HL-60/S4 treated with retinoic acid at 250 ng/mL for 4 days and 3 days (cell line): Measurements from ENCODE around the gene NDUFAF2.
"Not testable (repeated sequence)": the region's sequence is repeated elsewhere in the genome, so short reads cannot be mapped to it uniquely, and the experiment has no call there.

ENCODE experiments used
- in situ Hi-C: fragments of 300-500 bp; cut with MboI; formaldehyde crosslinking; loops from 2 replicates; pipeline ENCODE4 v1.7.0; 2022; ENCODE audit warnings: low sequenced_read_pairs

NDUFAF2 gene

GRCh38 chr5:60989790-60990189 is 44.8 kb downstream of the NDUFAF2 start:
- in situ Hi-C loops = no loop called here

GRCh38 chr5:60992871-60993270 is 47.9 kb downstream of the NDUFAF2 start:
- in situ Hi-C loops = no loop called here

DNA sequence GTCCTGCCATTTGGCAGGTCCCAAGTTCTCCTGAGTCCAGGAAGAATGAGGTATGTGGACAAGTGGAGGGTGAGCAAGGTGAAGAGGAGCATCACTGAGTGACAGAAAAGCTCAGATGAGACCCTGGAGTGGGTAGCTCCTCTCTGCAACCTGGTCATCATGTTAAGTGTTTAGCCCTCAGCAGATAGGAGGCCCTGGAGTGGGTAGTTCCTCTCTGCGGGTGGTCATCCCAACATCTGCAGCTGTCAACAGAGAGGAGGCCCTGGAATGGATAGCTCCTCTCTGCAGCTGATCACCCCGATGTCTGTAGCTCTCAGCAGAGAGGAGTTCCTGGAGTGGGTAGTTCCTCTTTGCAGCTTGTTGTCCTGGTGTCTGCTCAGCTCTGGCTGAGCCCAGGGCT is 48.4 kb downstream of the NDUFAF2 start:
- in situ Hi-C loops = no loop called here

GRCh38 chr5:60993875-60994571 is 49.0 kb downstream of the NDUFAF2 start:
- in situ Hi-C loops = no loop called here

DNA sequence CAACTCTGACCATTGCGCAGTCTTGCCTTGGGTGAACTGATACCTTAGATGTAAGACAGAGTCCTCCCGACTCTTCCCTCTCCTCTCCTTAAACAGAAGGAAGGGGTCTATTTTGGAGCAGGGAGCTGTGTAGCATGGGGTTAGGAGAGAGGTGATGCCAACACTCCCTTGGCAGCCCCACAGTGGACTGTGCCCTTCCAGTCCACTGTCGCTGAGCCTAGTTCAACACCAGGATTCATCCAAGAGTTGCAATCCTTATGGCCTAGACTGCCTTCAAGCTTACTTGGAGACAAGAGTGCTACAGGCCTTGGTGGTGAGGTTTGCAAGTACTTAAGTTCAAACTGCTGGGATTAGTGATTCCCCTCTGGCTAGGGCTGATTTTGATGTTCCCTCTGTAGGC is 51.4 kb downstream of the NDUFAF2 start:
- in situ Hi-C loops = no loop called here

DNA sequence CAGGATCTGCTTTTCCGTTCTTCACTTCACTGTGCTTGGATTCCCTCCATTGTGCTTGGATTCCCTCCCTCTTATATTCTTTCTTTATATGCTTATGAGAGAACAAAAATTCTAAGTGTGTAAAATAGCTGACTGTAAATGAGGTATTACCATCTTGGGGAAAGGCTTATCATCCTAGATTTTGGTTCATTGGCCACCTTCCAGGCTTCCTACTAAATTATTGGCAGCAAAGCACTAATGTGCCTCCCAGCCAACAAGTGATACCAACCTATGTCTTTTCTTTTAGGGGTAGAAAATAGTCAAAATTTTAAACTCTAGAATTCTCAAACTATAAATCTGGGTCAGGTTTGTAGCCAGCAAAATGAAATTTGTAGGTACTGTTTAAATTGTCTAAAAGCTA is 52.7 kb downstream of the NDUFAF2 start:
- in situ Hi-C loops = no loop called here

GRCh38 chr5:61000887-61001286 is 55.9 kb downstream of the NDUFAF2 start:
- in situ Hi-C loops = no loop called here

DNA sequence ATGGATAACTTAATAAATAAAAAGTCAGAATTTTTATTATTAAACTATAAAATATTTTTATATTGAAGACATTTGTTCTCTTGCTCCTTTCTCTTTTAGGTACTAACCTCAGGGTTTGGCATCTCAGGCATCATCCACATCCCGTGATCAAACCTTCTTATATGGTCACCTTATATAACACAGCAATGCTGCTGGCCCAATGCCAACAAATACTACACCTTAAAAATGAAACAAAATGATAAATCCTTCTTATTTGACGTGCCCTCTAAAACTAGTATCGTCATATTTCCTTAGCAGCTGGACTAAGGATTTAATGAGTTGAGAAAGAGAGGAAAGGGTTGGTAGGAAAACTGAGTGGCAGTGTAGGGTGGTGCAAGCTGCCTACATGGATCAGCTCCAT is 56.6 kb downstream of the NDUFAF2 start:
- in situ Hi-C loops = no loop called here

GRCh38 chr5:61002611-61003355 is 57.8 kb downstream of the NDUFAF2 start:
- in situ Hi-C loops = no loop called here

DNA sequence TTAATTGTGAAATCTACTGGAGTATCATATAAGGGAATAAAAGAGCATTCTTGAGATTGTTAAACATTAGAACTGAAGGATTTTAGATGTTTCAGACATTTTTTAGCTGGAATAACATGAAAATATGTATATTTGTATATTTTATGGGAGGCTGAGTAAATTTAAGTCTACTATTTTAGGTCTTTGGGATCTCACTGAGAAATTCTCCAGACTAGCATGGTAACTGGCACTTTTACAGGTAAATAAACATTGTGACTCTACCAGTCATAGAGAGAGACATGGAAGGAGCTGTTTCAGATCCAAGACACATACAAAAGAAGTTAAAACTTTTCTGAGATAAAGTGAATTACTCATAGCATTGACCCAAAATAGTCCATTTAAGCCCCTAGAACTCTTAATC is 59.4 kb downstream of the NDUFAF2 start:
- in situ Hi-C loops = no loop called here

GRCh38 chr5:61009907-61010306 is 64.9 kb downstream of the NDUFAF2 start:
- in situ Hi-C loops = no loop called here

DNA sequence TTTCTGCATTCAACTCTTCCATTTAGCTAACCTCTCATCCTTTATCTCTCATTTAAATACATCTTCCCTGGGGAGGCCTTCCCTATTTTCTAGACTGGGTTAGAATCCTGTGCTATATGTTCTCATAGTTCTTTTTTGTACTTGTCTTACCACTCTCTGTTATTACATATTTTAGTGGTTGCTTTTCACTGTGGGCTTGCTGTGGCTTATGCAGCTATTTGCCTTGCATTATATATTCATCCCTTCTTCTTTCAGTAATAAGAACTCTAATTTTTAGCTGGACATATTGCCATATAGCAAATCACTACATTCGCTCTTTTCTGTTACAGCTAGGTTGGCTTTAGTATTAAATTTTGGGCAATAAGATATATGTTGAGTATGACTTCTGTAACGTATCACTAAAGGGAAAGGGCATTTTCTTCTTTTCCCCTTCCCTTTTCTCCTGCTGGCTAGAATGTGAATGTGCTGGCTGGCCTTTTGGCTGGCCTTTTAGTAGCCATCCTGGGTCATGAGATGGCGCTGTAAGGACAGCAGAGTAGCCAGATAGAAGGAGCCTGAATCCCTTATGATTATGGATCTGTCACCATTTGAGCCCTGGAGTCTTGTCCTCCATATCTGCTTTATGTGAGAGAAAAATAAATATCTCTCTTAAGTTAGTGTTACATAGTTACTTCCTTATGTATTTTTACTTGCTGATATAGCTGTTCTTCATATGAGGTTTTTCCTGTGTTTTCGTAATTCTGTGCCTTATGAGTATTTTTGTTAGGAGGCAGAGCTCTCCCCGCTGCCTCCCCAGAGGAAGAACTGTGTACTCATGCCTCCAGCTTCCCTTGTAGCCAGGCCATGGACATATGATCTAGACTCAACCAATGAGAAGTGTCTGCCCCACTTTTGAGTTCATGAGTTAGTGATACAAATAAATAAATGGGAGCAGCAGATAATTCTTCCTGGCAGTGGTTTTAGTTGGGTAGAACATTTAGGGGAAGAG is 65.8 kb downstream of the NDUFAF2 start:
- in situ Hi-C loops = no loop called here

GRCh38 chr5:61018062-61018461 is 73.1 kb downstream of the NDUFAF2 start:
- in situ Hi-C loops = no loop called here

GRCh38 chr5:61019642-61020041 is 74.6 kb downstream of the NDUFAF2 start:
- in situ Hi-C loops = no loop called here

- in situ Hi-C loops = no loop called here
Observed at GRCh38 chr5:61020415-61020814, 75.4 kb downstream of the NDUFAF2 start.

DNA sequence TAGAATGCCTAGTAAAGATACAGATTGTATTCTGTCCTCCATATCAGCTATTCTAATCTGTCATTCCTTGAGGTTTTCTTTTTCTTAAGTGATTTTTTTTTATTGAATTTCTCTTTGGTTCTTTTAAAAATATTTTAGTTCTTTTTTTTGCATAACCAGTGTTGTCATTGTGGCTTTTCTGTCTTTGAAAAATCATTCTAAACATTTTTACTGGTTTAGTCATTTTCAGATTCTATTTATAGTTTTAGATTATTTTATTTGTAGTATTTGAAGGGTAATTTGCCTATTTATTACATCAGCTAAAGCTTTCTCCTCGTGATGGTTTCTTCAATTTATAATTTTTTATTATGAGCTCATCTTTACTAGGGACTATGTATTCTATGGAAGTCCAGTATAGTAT is 78.1 kb downstream of the NDUFAF2 start:
- in situ Hi-C loops = no loop called here

DNA sequence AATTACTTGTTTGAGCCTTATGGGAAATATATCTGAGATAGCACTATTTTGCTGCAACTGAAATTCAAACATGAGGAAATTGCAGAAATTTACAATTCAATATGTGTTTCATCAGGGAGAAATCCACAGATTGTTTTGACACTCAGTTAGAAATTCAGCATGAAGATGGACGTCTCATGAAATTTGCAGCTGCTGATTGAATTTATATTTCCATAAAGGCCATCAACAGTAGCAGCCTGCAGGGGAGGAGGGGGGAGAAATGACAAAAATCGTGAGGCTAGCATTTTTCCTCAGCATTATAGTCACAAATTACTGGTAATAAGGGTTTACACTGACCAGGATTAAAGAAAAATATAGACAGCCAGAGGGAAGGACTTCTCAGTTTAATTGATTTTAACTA is 81.0 kb downstream of the NDUFAF2 start:
- in situ Hi-C loops = no loop called here

DNA sequence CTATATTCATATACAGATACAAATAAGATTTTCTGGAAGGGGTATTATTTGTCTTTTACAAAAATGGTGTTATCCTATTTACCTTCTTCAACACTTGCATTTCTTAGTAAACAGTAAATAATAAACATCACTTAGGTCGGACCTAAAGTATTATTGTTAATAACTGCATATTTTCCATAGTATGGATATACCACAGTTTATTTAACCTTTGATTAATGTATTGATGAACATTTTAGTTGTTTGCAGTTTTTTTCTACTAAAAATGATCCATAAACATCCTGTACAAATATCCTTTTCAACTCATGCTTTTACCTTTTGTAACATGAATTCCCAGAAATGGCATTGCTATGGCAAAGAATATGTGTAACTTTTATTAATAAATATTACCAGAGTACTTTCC is 83.4 kb downstream of the NDUFAF2 start:
- in situ Hi-C loops = no loop called here

DNA sequence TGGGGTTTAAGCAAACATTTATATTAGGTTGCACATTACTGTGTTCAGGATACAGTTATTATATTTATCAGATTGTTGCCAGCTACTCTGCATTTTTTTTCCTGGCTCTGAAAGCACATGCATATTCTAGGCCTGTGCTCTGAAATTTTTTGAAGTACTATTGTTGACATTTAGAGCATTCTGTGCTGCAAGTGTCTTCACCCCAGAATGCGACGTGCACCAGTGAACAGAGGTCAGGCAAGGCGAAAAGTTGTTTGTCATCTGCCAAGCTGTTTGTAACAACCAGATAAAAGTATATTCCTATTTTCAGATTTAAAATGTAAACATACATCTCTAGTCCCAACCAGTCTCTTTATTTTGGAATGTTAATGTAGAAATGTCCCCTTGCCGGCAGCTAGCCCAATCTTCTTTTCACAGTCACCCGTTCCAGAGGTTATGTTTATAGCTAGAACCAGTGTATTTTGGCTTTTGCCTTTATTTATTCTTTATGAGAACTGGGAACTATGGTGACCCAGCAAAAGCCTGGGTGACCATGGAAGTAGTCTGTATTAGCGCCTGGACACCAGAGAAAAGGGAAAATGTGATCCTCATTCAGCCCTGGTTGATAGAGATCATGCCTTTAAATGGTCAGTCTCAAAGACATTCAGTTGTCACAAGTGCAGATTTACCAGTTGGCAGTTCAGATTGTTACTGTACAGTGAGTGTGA is 84.6 kb downstream of the NDUFAF2 start:
- in situ Hi-C loops = no loop called here

DNA sequence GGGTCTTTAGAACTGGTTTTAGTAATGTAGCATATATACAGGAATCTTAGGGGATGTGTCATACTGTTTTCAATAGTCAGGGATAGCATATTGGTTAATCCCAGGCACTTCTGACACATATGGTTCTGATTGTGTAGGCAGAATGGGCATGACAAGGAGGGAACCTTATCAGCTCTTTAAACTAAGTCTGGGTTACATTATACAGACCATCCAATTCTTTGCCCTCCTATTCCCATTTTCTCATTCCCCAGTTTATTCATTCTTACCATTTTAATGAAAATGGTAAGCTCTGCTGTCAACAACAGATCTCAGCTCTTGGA is 85.1 kb downstream of the NDUFAF2 start:
- in situ Hi-C loops = no loop called here

- in situ Hi-C loops = not testable (repeated sequence)
Observed at GRCh38 chr5:61031301-61031700, 86.3 kb downstream of the NDUFAF2 start.
